ENCODE measurements around the gene PSD2.

The PSD2 gene

GRCh38 chr5:139814191-139814601 lies 18.6 kb downstream of the PSD2 start:
- DNase-seq: no peak

- DNase-seq: no peak
These were observed 19.2 kb downstream of the PSD2 start for GRCh38 chr5:139814704-139815280.

DNA sequence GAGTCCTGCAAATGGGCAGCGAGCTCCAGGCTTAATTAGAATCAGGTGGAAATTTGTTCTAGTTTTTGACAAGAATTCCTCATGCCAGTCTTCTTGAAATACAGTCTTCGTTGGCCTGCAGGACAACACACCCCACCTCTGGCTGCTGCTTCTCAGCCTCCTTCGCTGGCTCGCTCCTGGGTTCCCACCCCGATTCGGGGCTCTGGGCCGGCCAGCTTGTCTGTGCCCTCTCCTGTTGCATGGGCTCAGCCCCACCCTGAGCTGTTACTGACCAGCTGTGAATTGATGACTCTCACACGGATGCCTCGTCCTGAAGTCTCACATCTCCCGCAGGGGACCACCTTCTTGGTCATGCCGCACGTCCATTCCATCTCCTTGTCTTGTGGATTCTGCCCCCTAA lies 21.0 kb downstream of the PSD2 start:
- DNase-seq: no peak

DNA sequence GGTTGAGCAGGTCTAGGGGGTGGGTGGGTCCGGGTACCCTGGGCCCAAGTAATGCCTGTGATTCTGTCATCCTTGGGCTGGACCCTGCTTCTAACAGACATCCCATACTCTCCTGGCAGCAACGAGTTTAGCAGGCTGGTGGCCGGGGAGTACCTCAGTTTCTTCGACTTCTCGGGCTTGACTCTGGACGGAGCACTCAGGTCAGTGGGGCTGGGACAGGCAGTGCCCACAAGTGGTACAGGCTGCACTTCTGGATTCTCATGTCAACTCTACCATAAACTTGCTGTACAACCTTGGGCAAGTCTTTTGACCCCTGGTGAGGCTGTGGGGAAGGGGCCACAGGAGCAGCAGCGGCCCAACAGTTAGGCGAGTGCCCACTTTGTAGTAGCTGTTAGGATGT lies 21.8 kb downstream of the PSD2 start:
- DNase-seq: no peak

GRCh38 chr5:139817970-139818369 lies 22.4 kb downstream of the PSD2 start:
- no peak for DNase-seq

GRCh38 chr5:139820130-139820529 lies 24.5 kb downstream of the PSD2 start:
- no peak for DNase-seq

DNA sequence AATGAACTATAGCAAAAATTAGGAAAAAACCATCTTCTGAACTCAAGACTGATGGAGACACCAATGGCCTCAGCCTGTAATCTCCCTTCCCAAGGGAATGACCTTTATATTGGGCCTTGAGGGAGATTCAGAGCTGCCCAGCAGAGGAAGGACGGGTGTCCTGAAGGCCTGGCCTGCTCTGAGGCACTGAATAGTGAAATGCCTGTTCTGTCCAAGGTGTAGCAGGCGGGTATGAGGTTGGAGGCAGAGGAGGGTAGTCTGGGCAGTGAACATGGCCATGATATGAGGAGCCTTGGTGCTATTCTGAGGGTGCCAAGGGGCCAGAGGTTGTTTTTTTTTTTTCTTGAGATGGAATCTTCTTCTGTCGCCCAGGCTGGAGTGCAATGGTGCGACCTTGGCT lies 25.0 kb downstream of the PSD2 start:
- DNase-seq: no peak

GRCh38 chr5:139821806-139822552 lies 26.4 kb downstream of the PSD2 start:
- no peak for DNase-seq

DNA sequence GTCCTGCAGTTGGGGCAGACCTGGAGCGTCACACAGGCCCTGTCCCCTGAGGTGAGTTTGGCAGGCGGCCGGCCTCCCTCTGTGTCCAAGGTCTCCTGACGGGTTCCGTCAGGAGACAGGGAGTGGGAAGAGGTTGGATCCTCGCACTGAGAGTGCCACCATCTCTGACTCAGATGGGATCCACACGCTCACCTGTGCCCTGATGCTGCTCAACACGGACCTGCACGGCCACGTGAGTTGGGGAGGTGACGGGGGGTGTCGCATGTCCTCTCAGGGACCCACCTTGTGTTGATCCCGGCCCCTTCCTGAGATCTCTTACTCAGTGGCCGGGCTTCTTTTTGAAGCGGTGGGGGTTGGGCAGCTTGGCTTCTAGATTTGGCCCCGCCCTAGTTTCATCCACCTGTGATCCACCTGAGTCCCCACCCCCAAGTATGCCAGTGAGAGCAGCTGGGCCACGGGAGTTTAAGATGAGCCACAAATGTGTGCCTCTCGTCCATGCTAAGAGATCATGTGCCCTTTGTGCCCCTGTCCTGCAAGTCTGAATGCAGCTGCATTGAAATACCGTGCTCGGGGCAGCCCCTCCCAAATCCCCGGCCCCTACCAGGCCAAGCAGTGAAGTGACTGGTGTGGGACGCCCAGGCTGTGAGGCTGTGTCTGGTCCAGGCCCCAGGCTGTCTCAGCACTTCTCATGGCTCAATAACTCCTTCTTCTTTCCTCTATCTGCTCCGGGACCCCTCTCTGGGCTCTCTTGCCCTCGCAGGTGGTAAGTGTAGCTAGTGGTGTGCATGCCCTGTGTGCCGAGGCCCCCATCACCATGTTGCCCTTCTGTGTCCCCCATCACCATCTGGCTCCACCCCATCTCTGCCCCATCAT lies 27.2 kb downstream of the PSD2 start:
- DNase-seq: no peak

DNA sequence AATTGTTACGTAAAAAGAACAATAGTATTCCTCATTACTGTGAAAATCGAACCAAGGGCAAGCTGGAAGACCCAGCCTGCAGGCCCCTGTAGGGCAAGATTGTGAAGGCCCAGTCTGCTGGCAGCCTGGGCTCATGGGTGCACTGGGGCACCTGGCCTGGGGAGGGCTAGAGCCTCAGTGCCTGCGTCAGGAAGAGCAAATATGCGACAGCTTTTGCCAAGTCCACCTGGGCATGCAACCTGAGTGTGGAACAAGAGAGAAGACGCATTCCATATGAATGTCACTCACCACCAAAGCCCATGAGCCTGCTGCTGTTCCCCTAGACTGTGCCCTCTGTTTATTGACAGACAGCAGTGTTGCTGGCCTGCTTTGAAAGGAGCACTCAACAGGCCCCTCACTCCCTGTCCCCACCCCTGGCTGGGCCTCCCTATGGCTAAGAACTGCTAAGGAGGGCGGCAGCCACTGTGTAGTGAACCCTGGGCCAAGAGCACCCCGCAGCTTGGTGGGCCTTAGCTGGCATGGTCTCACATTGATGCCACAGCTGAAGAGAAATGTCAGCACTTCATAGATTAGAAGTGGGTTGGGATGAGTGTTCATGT lies 28.2 kb downstream of the PSD2 start:
- no peak for DNase-seq

GRCh38 chr5:139825690-139826089 lies 30.1 kb downstream of the PSD2 start:
- no peak for DNase-seq

DNA sequence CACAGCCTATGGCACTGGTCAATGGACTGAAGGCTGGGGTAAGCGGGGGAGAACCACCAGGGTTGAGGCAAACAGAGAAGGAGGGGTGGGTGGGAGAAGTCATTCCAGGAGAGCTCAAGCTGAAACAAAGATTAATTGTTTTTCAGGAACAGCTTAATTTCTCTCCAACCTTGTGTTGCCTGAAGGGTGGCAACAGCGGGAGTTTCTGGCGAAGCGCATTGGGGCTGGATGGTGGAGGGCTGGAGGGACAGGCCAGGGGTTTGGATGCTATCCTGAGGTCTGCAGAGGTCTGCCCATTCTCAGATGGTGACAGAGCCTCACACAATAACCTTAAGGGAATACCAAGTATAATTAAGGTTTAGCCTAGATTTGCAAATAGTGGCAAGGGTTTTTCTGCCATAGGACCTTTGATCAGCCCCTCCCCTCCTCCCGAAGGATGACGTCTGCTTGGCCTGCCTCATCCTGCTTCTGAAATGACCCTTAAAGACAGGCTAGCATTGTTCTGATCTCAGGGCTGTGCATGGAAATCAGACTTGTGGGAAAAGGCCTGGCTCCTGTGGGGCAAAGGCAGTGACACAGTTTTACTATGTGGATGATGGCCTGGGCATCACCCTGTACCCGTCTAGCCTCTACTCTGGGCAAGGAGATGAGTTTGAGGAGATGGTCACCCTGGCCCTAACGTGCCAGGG lies 32.7 kb downstream of the PSD2 start:
- no peak for DNase-seq

DNA sequence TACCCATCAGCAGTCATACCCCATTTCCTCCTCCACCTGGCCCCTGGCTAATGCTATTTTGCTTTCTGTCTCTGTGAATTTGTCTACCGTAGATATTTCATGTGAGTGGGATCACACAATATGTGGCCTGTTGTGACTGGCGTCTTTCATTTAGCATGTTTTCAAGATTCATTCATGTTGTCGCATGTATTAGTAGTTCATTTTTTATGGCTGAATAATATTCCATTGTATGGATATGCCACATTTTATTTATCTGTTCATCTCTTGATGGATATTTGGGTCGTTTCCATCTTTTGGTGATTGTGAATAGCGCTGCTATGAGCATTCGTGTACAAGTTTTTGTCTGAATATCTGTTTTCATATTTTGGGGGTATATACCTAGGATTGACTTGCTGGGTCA lies 33.9 kb downstream of the PSD2 start:
- DNase-seq: no peak

DNA sequence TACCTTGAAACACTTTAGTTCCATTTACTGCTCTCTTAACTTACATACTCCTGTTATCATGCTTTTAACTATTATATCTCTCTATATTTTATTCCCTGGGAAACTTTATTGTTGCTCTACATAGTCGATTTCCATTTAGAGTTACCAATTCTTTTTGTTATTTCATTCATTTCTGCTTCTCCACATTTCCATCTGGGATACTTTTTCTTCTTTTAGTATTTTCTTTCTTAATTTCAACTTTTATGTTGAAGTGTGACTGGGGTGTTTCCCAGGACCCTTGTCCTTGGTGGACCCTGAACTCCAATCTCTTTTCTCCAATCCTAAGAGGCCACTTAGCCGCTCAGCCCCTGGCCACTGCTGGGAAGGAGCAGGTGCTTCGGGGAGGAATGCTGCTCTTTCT lies 36.0 kb downstream of the PSD2 start:
- DNase-seq: no peak

DNA sequence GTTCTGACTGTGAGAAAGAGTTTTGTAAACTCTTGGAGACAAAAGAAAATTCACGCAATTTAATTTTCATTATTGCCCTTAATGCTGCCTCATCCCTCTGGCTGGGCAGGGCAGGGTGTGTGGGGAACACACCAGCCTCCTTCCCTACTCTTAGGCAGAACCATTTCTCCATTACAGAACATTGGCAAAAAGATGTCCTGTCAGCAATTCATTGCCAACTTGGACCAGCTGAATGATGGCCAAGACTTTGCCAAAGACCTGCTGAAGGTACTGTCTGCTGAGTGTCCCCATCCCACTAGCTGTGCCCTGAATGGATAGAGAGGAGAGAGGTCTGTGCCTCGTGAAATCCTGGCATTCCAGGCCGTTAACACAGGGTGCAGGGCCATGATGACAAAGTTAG lies 37.9 kb downstream of the PSD2 start:
- no peak for DNase-seq

GRCh38 chr5:139835656-139836055 lies 40.0 kb downstream of the PSD2 start:
- DNase-seq: no peak

- DNase-seq: no peak
These were observed 41.0 kb downstream of the PSD2 start for GRCh38 chr5:139836469-139837208.

GRCh38 chr5:139837711-139838380 lies 42.2 kb downstream of the PSD2 start:
- DNase-seq: no peak

DNA sequence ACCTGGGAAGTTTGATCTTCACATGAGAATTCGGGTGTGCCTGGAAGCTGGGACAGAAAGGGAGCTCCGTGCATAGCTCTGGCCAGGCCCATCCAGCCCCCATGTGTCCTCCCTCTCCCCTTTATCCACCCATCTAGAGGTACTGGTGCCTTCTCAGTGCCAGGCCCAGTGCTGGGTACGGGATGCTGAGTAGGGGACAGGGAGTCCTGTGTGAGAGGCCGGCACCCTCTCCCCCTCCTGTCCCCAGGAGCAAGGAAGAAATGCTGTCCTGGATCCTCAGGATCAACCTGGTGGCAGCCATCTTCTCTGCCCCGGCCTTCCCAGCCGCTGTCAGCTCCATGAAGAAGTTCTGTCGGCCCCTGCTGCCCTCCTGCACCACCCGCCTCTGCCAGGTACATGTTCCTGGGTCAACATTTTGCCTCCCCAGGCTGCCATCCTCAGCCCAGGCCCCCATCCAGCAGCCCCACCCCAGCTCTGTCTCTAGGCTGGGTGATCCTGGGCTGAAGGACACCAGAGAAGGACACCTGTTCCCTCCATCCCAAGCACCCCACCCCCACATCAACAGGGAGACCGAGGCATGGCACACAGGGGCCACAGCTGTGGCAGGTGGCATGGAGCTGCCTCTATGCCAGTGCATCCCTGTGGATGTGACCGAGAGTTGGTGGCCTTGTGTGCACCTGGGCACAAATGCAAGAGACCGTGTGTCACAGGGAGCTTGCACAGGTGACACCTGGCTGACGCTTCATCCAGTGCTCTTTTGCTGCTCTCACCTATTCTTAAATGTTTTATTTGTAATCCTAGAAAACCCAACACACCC lies 43.0 kb downstream of the PSD2 start:
- no peak for DNase-seq

- no peak for DNase-seq
These were observed 43.7 kb downstream of the PSD2 start for GRCh38 chr5:139839232-139839815.
